ENCODE measurements around the gene LGALS4.
"Not testable (repeated sequence)": the region's sequence is repeated elsewhere in the genome, so short reads cannot be mapped to it uniquely, and the experiment has no call there.

Gene LGALS4

GRCh38 chr19:38788478-38789243 is 24.1 kb downstream of the LGALS4 start, which contains the start of gene LGALS7B:
TSS of gene LGALS7B (plus strand) at chr19:38789200. CDS start at chr19:38789227, 27 bp downstream.
- TF ChIP-seq ZNF565 (CRISPR knock-in tag; conservative IDR thresholded peaks at IDR 0.05; ENCODE audit: low read depth) (no peak), ESRRG (CRISPR knock-in tag; IDR thresholded peaks at IDR 0.05) (no peak), ISL1 (CRISPR knock-in tag; IDR thresholded peaks at IDR 0.05) (no peak), CREB5 (CRISPR knock-in tag; IDR thresholded peaks at IDR 0.05; ENCODE audit: low read depth) (no peak), PPARA (CRISPR knock-in tag; IDR thresholded peaks at IDR 0.05; ENCODE audit: borderline replicate concordance) (no peak), ZNF8 (CRISPR knock-in tag; IDR thresholded peaks at IDR 0.05) (no peak), ZFP3 (CRISPR knock-in tag; IDR thresholded peaks at IDR 0.05) (no peak), ZFP30 (CRISPR knock-in tag; IDR thresholded peaks at IDR 0.05) (no peak), RARB (CRISPR knock-in tag; IDR thresholded peaks at IDR 0.05) (no peak), ZC3H10 (CRISPR knock-in tag; IDR thresholded peaks at IDR 0.05) (no peak), ARNTL (CRISPR knock-in tag; IDR thresholded peaks at IDR 0.05; ENCODE audit: borderline replicate concordance, low read depth) (no peak), CSRNP3 (CRISPR knock-in tag; IDR thresholded peaks at IDR 0.05) (no peak), ZNF70 (CRISPR knock-in tag; IDR thresholded peaks at IDR 0.05) (no peak), SNAI2 (CRISPR knock-in tag; IDR thresholded peaks at IDR 0.05) (no peak), TCF4 (CRISPR knock-in tag; IDR thresholded peaks at IDR 0.05; ENCODE audit: borderline replicate concordance) (no peak)
- no peak for ATAC-seq

- TF ChIP-seq PPARA (CRISPR knock-in tag; IDR thresholded peaks at IDR 0.05; ENCODE audit: borderline replicate concordance) (no peak), ZNF565 (CRISPR knock-in tag; conservative IDR thresholded peaks at IDR 0.05; ENCODE audit: low read depth) (no peak), OSR1 (CRISPR knock-in tag; IDR thresholded peaks at IDR 0.05) (no peak), ZNF70 (CRISPR knock-in tag; IDR thresholded peaks at IDR 0.05) (no peak), CREB5 (CRISPR knock-in tag; IDR thresholded peaks at IDR 0.05; ENCODE audit: low read depth) (no peak), ARNTL (CRISPR knock-in tag; IDR thresholded peaks at IDR 0.05; ENCODE audit: borderline replicate concordance, low read depth) (no peak), ZFP30 (CRISPR knock-in tag; IDR thresholded peaks at IDR 0.05) (no peak), TSHZ2 (CRISPR knock-in tag; IDR thresholded peaks at IDR 0.05) (no peak), CSRNP3 (CRISPR knock-in tag; IDR thresholded peaks at IDR 0.05) (no peak), SNAI2 (CRISPR knock-in tag; IDR thresholded peaks at IDR 0.05) (no peak), ZFP3 (CRISPR knock-in tag; IDR thresholded peaks at IDR 0.05) (no peak), POU6F1 (CRISPR knock-in tag; IDR thresholded peaks at IDR 0.05; ENCODE audit: borderline replicate concordance, low read depth) (no peak), CSDC2 (CRISPR knock-in tag; IDR thresholded peaks at IDR 0.05) (no peak), RARB (CRISPR knock-in tag; IDR thresholded peaks at IDR 0.05) (no peak), ESRRG (CRISPR knock-in tag; IDR thresholded peaks at IDR 0.05) (no peak)
- ATAC-seq, result no peak
Observed at GRCh38 chr19:38786572-38787265, 26.0 kb downstream of the LGALS4 start.

GRCh38 chr19:38786061-38786460 is 26.7 kb downstream of the LGALS4 start:
- not testable (repeated sequence) for ATAC-seq

All from SK-N-SH treated with all-trans-retinoic acid at 6 μM for 48 hours (cell line).